Thymus (tissue), 11 donors: ENCODE measurements around the gene DYNAP. TPM values are rescaled to one million over a fixed set of nuclear protein-coding genes. Genes with fewer than 3 reads are reported as not detected.

Experiments used
- DNase-seq, 9 donors: peaks; one replicate each; pipeline ENCODE4 v3.0.0-alpha.2; 2013; ENCODE audit warnings: low spot score in 9 of 9, low read depth in 6 of 9, missing footprints in 1 of 9
- H3K27ac ChIP-seq, 2 donors: one replicate each; pipeline ENCODE4 v1.5.1; 2013; ENCODE audit warnings: control low read depth in 1 of 2, low read depth in 1 of 2, low read length in 1 of 2, mild to moderate bottlenecking in 1 of 2, moderate library complexity in 1 of 2
- H3K27me3 ChIP-seq, 2 donors: one replicate each; pipeline ENCODE4 v1.5.1; 2013; ENCODE audit warnings: low read length in 1 of 2; ENCODE audit not compliant: control insufficient read depth in 2 of 2, insufficient read depth in 1 of 2
- H3K36me3 ChIP-seq, 2 donors: one replicate each; pipeline ENCODE4 v1.5.1; 2013; ENCODE audit warnings: low read length in 1 of 2, mild to moderate bottlenecking in 1 of 2, moderate library complexity in 1 of 2; ENCODE audit not compliant: control insufficient read depth in 2 of 2, insufficient read depth in 2 of 2
- H3K4me1 ChIP-seq, 2 donors: one replicate each; pipeline ENCODE4 v1.5.1; 2013; ENCODE audit warnings: low read length in 2 of 2; ENCODE audit not compliant: control insufficient read depth in 2 of 2, insufficient read depth in 2 of 2
- H3K4me3 ChIP-seq, 2 donors: one replicate each; pipeline ENCODE4 v1.5.1; 2013; ENCODE audit warnings: low read length in 2 of 2, control low read depth in 1 of 2, mild to moderate bottlenecking in 1 of 2
- H3K9me3 ChIP-seq, 2 donors: one replicate each; pipeline ENCODE4 v1.5.1; 2013; ENCODE audit warnings: low read length in 1 of 2, mild to moderate bottlenecking in 1 of 2; ENCODE audit not compliant: control insufficient read depth in 2 of 2, insufficient read depth in 1 of 2
- WGBS: extraction: QIAGEN DNeasy Blood & Tissue Kit; methylation state at CpG from one replicate; pipeline ENCODE4 v1.1.7; 2013; 5-methylcytosine and 5-hydroxymethylcytosine counted together
- polyA plus RNA-seq: library from polyadenylated mRNA; stranded (reverse); fragments of 200-250 nt; gene quantifications from one replicate; pipeline ENCODE4 v1.2.3, GENCODE V29; 2013
- total RNA-seq: library from RNA; stranded (reverse); fragments of 120-200 nt; gene quantifications from one replicate; pipeline ENCODE4 v1.2.4, GENCODE V29; 2013
- donor health status: healthy.

DYNAP gene
- total and polyA plus RNA-seq, 2 donors, result 0.09 to 0.14 TPM

GRCh38 chr18:54585743-54586142 is 5.3 kb upstream of the DYNAP start:
- Histone ChIP-seq H3K4me3 (no peak overlapping the region), H3K4me1 (no peaks in the 10 kb centered on the region), H3K27ac (no peak overlapping the region), H3K9me3 (no peaks in the 10 kb centered on the region), H3K27me3 (no peaks in the 10 kb centered on the region), H3K36me3 (no peaks in the 10 kb centered on the region)
- no peak for DNase-seq
- WGBS, result 84% methylated on average over 6 of the region's 6 CpGs

GRCh38 chr18:54604211-54604610 is 13.2 kb downstream of the DYNAP start:
- no peak for DNase-seq
- Histone ChIP-seq H3K4me3 (no peak overlapping the region), H3K27me3 (no peaks in the 10 kb centered on the region), H3K36me3 (no peaks in the 10 kb centered on the region), H3K4me1 (no peaks in the 10 kb centered on the region), H3K27ac (no peak overlapping the region), H3K9me3 (no peaks in the 10 kb centered on the region)
- WGBS, result 97% methylated on average over 6 of the region's 6 CpGs

GRCh38 chr18:54606835-54607212 is 15.8 kb downstream of the DYNAP start:
- H3K36me3 ChIP-seq, result no peaks in the 10 kb centered on the region
- H3K4me1 ChIP-seq, result no peaks in the 10 kb centered on the region
- no peak overlapping the region for H3K27ac ChIP-seq
- no peak overlapping the region for H3K4me3 ChIP-seq
- no peak for DNase-seq
- WGBS, result 98% methylated on average over 9 of the region's 9 CpGs
- no peaks in the 10 kb centered on the region for H3K9me3 ChIP-seq
- no peaks in the 10 kb centered on the region for H3K27me3 ChIP-seq

GRCh38 chr18:54607213-54608027 is 16.4 kb downstream of the DYNAP start:
- DNase-seq, result peak in 2 of 9 donors; percentile 0 to 6
- H3K36me3 ChIP-seq, result no peaks in the 10 kb centered on the region
- H3K9me3 ChIP-seq, result no peaks in the 10 kb centered on the region
- H3K4me1 ChIP-seq, result no peaks in the 10 kb centered on the region
- H3K27me3 ChIP-seq, result no peaks in the 10 kb centered on the region
- H3K27ac ChIP-seq, result peak overlapping the region in 1 of 2 donors; percentile 18
- WGBS, result 92% methylated on average over 11 of the region's 11 CpGs
- H3K4me3 ChIP-seq, result no peak overlapping the region

- WGBS, result 73% methylated on average over 3 of the region's 3 CpGs
- Histone ChIP-seq H3K27ac (no peak overlapping the region), H3K9me3 (no peaks in the 10 kb centered on the region), H3K4me1 (no peaks in the 10 kb centered on the region), H3K27me3 (no peaks in the 10 kb centered on the region), H3K36me3 (no peaks in the 10 kb centered on the region), H3K4me3 (no peak overlapping the region)
- no peak for DNase-seq
Measured at GRCh38 chr18:54608028-54608642, 17.1 kb downstream of the DYNAP start.

GRCh38 chr18:54611816-54612215 is 20.8 kb downstream of the DYNAP start:
- Histone ChIP-seq H3K27me3 (no peaks in the 10 kb centered on the region), H3K27ac (no peak overlapping the region), H3K9me3 (no peaks in the 10 kb centered on the region), H3K36me3 (no peaks in the 10 kb centered on the region), H3K4me3 (no peak overlapping the region), H3K4me1 (peaks cover 0 to 3% of the 10 kb centered on the region in 2 donors)
- no peak for DNase-seq
- WGBS, result 93% methylated on average over 2 of the region's 2 CpGs

GRCh38 chr18:54612237-54612636 is 21.2 kb downstream of the DYNAP start:
- H3K36me3 ChIP-seq, result no peaks in the 10 kb centered on the region
- no peak overlapping the region for H3K4me3 ChIP-seq
- no peak for DNase-seq
- no peak overlapping the region for H3K27ac ChIP-seq
- H3K4me1 ChIP-seq, result peaks cover 0 to 3% of the 10 kb centered on the region in 2 donors
- H3K9me3 ChIP-seq, result no peaks in the 10 kb centered on the region
- no peaks in the 10 kb centered on the region for H3K27me3 ChIP-seq
- 87% methylated on average over 4 of the region's 4 CpGs for WGBS

GRCh38 chr18:54613174-54613573 is 22.1 kb downstream of the DYNAP start:
- 93% methylated on average over 4 of the region's 4 CpGs for WGBS
- H3K36me3 ChIP-seq, result no peaks in the 10 kb centered on the region
- no peak overlapping the region for H3K4me3 ChIP-seq
- no peak for DNase-seq
- no peak overlapping the region for H3K27ac ChIP-seq
- H3K9me3 ChIP-seq, result no peaks in the 10 kb centered on the region
- no peaks in the 10 kb centered on the region for H3K27me3 ChIP-seq
- H3K4me1 ChIP-seq, result peaks cover 0 to 3% of the 10 kb centered on the region in 2 donors

GRCh38 chr18:54616220-54616848 is 25.3 kb downstream of the DYNAP start:
- Histone ChIP-seq H3K4me1 (peaks cover 0 to 3% of the 10 kb centered on the region in 2 donors), H3K27me3 (no peaks in the 10 kb centered on the region), H3K27ac (no peak overlapping the region), H3K9me3 (no peaks in the 10 kb centered on the region), H3K4me3 (no peak overlapping the region), H3K36me3 (no peaks in the 10 kb centered on the region)
- DNase-seq, result peak in 2 of 9 donors; percentile 1 to 35
- WGBS, result 86% methylated on average over 3 of the region's 3 CpGs
